Activated CD4-positive, alpha-beta T cell treated with anti-CD3 and anti-CD28 coated beads for 36 hours (primary cell): ENCODE measurements around the gene GABARAP. TPM values are rescaled to one million over a fixed set of nuclear protein-coding genes. Genes with fewer than 3 reads are reported as not detected.

Experiments
- ATAC-seq: fragments of 200-7000 bp; cut with Tn5 transposase; one replicate; pipeline ENCODE4 v1.10.0; 2021; ENCODE audit warnings: mild to moderate bottlenecking, moderate library complexity
- CTCF ChIA-PET: fragments of 350-600 bp; sonication (Branson Sonifier 250); formaldehyde crosslinking; loops from one replicate; lab custom pipeline; 2021; ENCODE audit warnings: antibody characterized with exemption; lab: Charles Lee
- POLR2A ChIA-PET: fragments of 350-600 bp; sonication (Branson Sonifier 250); formaldehyde crosslinking; loops from one replicate; lab custom pipeline; 2021; ENCODE audit warnings: antibody characterized with exemption, inconsistent platforms; lab: Charles Lee
- DNase-seq: peaks from one replicate; pipeline ENCODE4 v3.0.0-alpha.2; 2020
- H3K27ac Mint-ChIP-seq: one replicate; pipeline ENCODE4 v1.8.0; 2021; ENCODE audit warnings: mixed read lengths
- H3K27me3 Mint-ChIP-seq: one replicate; pipeline ENCODE4 v1.8.0; 2021; ENCODE audit warnings: mixed read lengths
- H3K36me3 Mint-ChIP-seq: one replicate; pipeline ENCODE4 v1.8.0; 2021; ENCODE audit warnings: low read depth, mixed read lengths
- H3K4me1 Mint-ChIP-seq: one replicate; pipeline ENCODE4 v1.8.0; 2021; ENCODE audit warnings: mixed read lengths
- H3K4me3 Mint-ChIP-seq: one replicate; pipeline ENCODE4 v1.8.0; 2021; ENCODE audit warnings: mild to moderate bottlenecking, moderate library complexity, mixed read lengths
- H3K9me3 Mint-ChIP-seq: one replicate; pipeline ENCODE4 v1.8.0; 2021; ENCODE audit warnings: low read depth, mixed read lengths
- intact Hi-C, 2 experiments: fragments of 100-400 bp; cut with DNase I in 1 of 2; cut with micrococcal nuclease in 1 of 2; formaldehyde crosslinking; loops; one replicate each; pipeline versions ENCODE4 v1.14.2 to v1.15.1; 2022 to 2024; cut with DNase I, micrococcal nuclease
- total RNA-seq, 2 experiments: library from RNA; stranded (reverse); gene quantifications; one replicate each; pipeline ENCODE4 v1.2.3, GENCODE V29; 2021

GABARAP gene
- total RNA-seq, 2 experiments from 2014 or later = 123 to 162 TPM

DNA sequence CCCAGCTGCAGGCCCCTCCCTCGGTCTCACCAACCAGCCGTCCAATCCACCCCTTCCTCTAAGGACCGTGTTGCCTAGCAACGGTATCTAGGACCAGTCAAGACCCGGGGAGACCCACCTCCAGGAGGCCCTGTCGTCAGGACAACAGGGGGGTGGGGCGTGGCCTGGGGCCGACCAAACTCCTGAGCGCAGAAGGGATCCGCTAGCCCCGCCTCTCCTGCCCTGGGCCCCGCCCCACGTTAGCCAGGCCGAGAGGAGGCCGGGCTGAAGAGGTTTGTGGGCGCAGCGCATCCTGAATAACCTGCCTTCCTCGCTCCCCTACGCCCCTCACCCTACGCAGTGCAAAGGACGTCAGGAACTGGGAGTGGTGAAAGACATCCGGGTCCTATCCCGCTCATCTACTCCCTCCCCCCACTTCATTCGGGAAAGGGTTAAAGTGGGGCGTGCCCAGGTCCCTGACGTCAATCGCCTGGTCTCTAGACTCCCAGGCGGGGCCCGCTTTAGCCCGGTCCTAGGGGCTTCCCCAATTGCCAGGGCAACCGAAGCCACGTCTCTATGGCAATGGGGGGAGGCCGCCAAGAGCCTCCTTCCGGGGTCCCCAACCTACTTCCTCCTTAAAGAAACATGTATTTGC lies 37.3 kb downstream of the GABARAP start:
- no peaks in the 10 kb centered on the region for H3K9me3 Mint-ChIP-seq
- H3K4me1 Mint-ChIP-seq = peaks cover 24% of the 10 kb centered on the region
- H3K27ac Mint-ChIP-seq = peak overlapping the region; percentile 83
- CTCF ChIA-PET = no interaction called here
- intact Hi-C loops = loop anchor here (1.0 kb wide), 4 partner anchors 9 to 182 kb away; partner anchors contain the start of genes BCL6B (in 1 of the 2) and PHF23 (in 1 of the 2)
- DNase-seq (peak; percentile 95), ATAC-seq (peak; percentile 92)
- H3K27me3 Mint-ChIP-seq = no peaks in the 10 kb centered on the region
- peak overlapping the region; percentile 75 for H3K4me3 Mint-ChIP-seq
- H3K36me3 Mint-ChIP-seq = no peaks in the 10 kb centered on the region
- POLR2A ChIA-PET = interaction anchor here (0.7 kb wide), 1 partner anchor 14 kb away, joined by 5 read pairs; the partner anchor contains the start of gene DLG4

DNA sequence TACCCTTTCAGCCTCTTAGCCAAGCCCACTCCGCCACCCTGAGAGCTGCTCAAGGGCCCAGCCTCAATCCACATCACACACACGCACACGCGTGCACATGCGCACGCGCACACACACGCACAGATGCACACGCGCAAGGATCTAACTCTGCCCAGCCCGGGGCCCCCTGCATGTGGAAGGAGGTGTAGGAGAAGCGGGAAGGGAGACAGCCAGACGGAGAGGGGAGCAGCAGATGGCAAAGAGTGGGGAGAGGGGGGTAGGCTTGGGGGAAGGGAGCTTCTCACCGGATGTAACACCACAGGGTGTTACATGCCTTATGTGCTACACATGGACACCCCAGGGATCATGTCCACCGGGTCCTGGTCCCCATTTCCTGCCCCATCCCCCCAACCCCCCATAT lies 37.9 kb downstream of the GABARAP start:
- Mint-ChIP-seq H3K27ac (peak overlapping the region; percentile 83), H3K4me3 (peak overlapping the region; percentile 75), H3K27me3 (no peaks in the 10 kb centered on the region), H3K9me3 (no peaks in the 10 kb centered on the region), H3K4me1 (peaks cover 24% of the 10 kb centered on the region), H3K36me3 (no peaks in the 10 kb centered on the region)
- peak; percentile 6 for ATAC-seq
- DNase-seq = no peak
- intact Hi-C loops = no loop called here
- ChIA-PET CTCF (no interaction called here), POLR2A (interaction anchor here (0.5 to 0.7 kb wide), 2 partner anchors 15 to 381 kb away, joined by 3 to 5 read pairs; partner anchors contain the start of gene DLG4)

DNA sequence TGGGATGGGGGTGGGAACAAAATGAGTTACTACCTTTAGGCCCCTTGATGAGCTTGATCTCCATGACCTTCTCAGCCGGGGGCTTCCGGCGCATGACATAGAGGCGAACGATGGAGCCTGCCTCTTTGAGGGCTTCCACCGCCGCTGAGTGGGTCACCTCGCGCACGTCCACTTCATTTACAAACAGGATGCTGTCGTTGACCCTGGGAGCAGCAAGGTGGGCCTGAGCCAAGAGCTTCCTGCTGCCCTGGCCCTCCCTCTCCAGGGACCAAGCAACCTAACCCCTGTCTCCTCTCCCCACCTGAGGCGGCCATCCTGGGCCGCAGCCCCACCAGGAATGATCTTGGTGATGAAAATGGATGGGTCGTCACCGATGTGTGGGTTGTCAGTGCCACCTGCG lies 38.9 kb downstream of the GABARAP start:
- ChIA-PET POLR2A (no interaction called here), CTCF (interaction anchor here (0.6 to 0.7 kb wide), 2 partner anchors 157 to 1444 kb away, joined by 3 read pairs; no protein-coding TSS in a partner anchor)
- Mint-ChIP-seq H3K27me3 (no peaks in the 10 kb centered on the region), H3K27ac (no peak overlapping the region), H3K9me3 (no peaks in the 10 kb centered on the region), H3K36me3 (no peaks in the 10 kb centered on the region), H3K4me1 (peaks cover 24% of the 10 kb centered on the region), H3K4me3 (no peak overlapping the region)
- DNase-seq (no peak), ATAC-seq (no peak)
- intact Hi-C loops = no loop called here

DNA sequence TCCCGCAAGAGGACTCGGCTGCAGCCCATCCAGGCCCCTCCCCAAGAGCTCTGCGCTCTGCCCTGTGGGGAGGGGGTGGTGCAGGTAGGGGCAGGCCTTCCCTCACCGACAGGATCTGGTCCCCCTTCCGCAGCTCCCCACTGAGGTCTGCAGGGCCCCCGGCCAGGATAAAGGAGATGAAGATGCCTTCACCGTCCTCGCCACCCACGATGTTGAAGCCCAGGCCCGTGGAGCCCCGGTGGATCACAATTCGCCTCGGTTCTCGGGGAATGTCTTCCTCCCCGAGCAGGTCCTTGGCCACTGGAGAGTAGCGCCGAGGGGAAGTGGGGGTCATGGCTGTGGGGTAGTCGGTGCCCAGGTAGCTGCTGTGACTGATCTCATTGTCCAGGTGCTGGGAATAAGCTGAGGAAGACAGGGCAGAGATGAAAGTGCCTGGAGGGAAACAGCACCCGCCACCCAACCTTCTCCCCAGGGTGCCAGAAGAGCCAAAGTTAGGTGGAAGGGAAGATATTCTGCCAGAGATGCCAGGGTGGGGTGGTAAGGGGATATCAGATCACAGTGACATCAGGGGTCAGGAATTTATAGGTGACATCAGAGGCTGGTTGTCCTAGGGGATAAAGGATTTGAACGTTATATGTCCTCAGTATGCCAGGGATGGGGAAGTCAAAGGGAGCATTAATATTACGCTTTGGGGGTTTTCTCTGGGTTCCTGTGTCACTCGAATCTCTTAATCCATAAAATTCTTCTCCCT lies 45.4 kb downstream of the GABARAP start:
- no peaks in the 10 kb centered on the region for H3K4me1 Mint-ChIP-seq

DNA sequence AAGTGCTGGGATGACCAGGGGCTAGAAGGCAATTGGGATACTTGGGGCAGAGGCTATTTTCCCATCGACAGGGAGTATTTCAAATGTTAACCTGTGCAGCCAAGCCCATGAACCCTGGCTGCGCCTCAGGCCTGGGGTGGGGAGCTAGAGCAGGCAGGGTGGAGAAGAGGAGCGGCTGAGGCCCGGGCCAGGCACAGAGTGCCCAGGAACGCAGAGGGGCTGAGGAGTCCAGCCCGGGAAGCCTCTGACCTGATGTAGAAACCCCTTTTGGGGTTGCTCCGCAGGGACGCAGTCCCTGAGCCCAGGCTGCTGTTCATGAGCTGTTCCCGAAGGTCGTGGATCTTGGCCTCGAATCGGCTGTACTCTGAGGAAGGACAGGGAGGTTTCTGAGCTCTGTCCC lies 46.3 kb downstream of the GABARAP start:
- Mint-ChIP-seq H3K27me3 (no peaks in the 10 kb centered on the region), H3K9me3 (no peaks in the 10 kb centered on the region), H3K4me1 (no peaks in the 10 kb centered on the region), H3K4me3 (no peak overlapping the region), H3K27ac (no peak overlapping the region), H3K36me3 (peaks cover 6% of the 10 kb centered on the region)
- ChIA-PET POLR2A (no interaction called here), CTCF (no interaction called here)
- no peak for ATAC-seq
- intact Hi-C loops = no loop called here
- no peak for DNase-seq

More for the DNA sequence above, 45.4 kb downstream of the GABARAP start:
- Mint-ChIP-seq H3K9me3 (no peaks in the 10 kb centered on the region), H3K27ac (no peak overlapping the region), H3K27me3 (no peaks in the 10 kb centered on the region), H3K36me3 (peaks cover 4% of the 10 kb centered on the region), H3K4me3 (no peak overlapping the region)
- ATAC-seq (no peak), DNase-seq (no peak)
- intact Hi-C loops = no loop called here
- ChIA-PET POLR2A (interaction anchor here (0.6 kb wide), 1 partner anchor 37 kb away, joined by 4 read pairs; no protein-coding TSS in a partner anchor), CTCF (no interaction called here)

DNA sequence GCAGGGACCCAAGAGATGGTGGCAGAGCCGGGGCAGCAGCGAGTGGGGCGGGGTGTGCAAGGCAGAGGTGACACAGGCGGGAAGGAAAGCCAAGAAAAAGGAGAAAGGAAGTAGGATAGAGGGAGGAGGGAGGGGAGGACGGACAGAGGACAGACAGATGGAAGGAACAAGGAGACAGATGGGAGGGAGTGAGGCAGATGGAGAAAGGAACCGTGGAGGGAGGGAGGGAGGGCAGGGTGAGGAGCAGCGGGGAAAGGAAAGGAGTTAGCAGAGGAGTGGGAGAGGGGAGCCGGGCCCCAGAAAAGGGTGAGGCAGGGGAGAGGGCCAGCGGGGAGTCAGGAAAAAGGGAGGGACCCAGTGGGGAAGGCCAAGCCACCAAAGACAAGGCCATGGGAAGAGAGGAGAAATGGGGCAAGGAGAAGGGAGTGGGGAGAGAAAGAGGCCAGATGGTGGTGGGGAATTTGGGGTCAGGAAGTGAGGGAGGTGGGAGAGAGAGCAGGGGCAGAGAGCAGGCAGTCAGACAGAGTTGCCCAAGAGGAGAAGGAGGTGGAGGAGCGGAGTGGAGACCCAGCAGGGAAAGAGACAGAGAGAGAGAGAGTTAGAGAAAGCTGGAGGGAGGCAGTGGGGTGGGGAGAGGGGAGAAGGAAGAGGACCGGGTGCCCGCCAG lies 49.8 kb downstream of the GABARAP start:
- CTCF ChIA-PET = interaction anchor here (0.9 kb wide), 1 partner anchor 147 kb away, joined by 3 read pairs; no protein-coding TSS in a partner anchor
- Mint-ChIP-seq H3K9me3 (no peaks in the 10 kb centered on the region), H3K36me3 (peaks cover 6% of the 10 kb centered on the region), H3K4me3 (no peak overlapping the region), H3K4me1 (no peaks in the 10 kb centered on the region), H3K27me3 (no peaks in the 10 kb centered on the region), H3K27ac (no peak overlapping the region)
- POLR2A ChIA-PET = no interaction called here
- DNase-seq = no peak
- no peak for ATAC-seq
- intact Hi-C loops = no loop called here

DNA sequence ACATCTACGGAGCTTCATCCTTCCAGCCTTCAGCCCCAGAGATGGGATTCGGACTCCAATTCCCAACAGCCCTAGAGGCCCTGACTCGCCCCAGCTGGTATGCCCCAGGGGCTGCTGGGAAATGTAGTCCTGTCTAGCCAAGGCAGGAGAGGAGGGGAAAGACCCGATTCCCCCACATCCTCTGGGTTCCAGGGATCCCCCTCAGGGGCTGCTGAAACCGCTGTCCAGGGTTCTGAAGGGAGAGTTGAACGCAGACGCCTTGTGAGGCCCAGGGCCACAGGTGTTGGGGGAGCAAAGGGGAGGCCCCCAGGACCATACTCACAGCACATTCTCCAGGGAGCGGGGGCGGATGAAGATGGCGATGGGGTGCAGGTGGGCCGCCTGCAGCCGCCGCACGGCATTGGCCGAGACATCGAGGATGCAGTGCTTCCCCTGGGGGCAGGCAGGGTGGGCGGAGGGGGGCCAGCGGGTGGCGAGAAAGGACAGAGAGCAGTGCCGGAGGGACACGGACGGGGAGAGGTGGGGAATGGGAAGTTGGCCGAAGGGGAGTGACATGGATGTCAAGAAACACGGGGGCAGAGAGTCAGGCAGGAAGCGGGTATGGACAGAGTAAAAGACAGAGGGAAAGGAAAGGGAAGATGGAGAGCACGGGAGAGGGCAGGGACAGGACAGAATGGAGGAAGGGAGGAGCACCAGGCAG lies 50.5 kb downstream of the GABARAP start:
- Mint-ChIP-seq H3K9me3 (no peaks in the 10 kb centered on the region), H3K27ac (no peak overlapping the region), H3K4me3 (no peak overlapping the region), H3K36me3 (peaks cover 6% of the 10 kb centered on the region), H3K27me3 (no peaks in the 10 kb centered on the region), H3K4me1 (no peaks in the 10 kb centered on the region)
- DNase-seq = peak; percentile 61
- POLR2A ChIA-PET = no interaction called here
- CTCF ChIA-PET = interaction anchor here (1.5 kb wide), 1 partner anchor 12 kb away, joined by 3 read pairs; no protein-coding TSS in a partner anchor
- intact Hi-C loops = no loop called here
- ATAC-seq = peak; percentile 72

DNA sequence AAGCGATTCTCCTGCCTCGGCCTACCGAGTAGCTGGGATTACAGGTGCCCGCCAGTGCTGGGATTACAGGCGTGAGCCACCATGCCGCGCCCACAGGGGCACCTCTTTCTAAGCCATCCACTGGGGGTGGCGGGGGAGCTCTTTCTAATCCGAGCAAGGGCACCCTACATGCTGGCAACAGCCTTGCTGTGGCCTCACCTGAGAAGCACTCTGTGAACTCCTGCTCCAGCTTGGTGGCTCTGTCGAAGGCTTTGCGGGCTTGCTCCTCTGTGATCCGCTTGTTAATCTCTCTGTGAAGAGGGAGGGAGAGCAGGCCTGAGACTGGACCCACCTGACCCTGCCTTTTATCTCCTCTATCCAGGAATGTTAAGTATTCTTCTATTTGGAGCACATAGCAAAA lies 51.2 kb downstream of the GABARAP start:
- POLR2A ChIA-PET = no interaction called here
- Mint-ChIP-seq H3K27me3 (no peaks in the 10 kb centered on the region), H3K9me3 (no peaks in the 10 kb centered on the region), H3K36me3 (peaks cover 6% of the 10 kb centered on the region), H3K27ac (no peak overlapping the region), H3K4me3 (no peak overlapping the region), H3K4me1 (no peaks in the 10 kb centered on the region)
- intact Hi-C loops = no loop called here
- peak; percentile 28 for ATAC-seq
- no peak for DNase-seq
- CTCF ChIA-PET = interaction anchor here (1.5 kb wide), 1 partner anchor 11 kb away, joined by 3 read pairs; no protein-coding TSS in a partner anchor

DNA sequence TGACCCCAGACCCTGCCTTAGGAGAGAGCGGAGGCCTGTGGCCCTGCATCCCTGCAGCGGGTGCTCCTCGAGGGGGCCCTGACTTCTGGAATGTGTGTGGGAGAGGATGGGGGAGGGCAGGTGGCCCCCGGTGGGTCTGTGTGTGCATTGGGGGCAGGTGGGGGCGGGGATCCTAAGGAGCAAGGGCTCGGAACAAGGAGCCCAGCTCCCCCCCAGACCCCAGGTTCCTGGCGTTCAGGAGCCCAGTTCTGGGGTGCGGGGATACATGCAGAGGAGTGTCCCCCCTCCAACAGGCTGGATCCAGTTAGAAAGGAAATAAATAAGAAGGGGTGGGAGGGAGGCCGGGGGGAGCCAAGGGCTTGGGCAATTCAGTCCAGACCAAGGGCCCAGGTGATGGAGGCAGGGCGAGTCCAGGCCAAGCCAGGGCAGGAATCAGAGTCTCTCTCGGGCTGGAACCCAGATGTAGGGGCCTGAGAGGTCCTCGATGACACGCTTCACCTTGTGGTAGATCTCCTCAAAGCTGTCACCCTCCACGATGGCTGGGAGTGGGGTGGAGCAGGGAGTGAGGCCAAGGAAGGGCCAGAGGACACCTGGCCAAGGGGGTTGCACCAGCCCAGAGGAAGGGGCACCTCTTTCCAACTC lies 51.9 kb downstream of the GABARAP start:
- CTCF ChIA-PET = interaction anchor here (1.5 kb wide), 1 partner anchor 10 kb away, joined by 3 read pairs; no protein-coding TSS in a partner anchor

More for the DNA sequence above, 51.9 kb downstream of the GABARAP start:
- no peak for ATAC-seq
- intact Hi-C loops = no loop called here
- Mint-ChIP-seq H3K27me3 (no peaks in the 10 kb centered on the region), H3K36me3 (peaks cover 6% of the 10 kb centered on the region), H3K9me3 (no peaks in the 10 kb centered on the region), H3K4me1 (no peaks in the 10 kb centered on the region), H3K4me3 (no peak overlapping the region), H3K27ac (no peak overlapping the region)
- DNase-seq = no peak
- POLR2A ChIA-PET = no interaction called here
